K562 (cell line): ENCODE results near the gene MAGEB1. TPM values are rescaled to one million over a fixed set of nuclear protein-coding genes. Genes with fewer than 3 reads are reported as not detected.

ENCODE experiments used
- ATAC-seq: fragments of 200-7000 bp; cut with Tn5 transposase; 3 replicates; pipeline ENCODE4 v1.9.1; 2020; ENCODE audit warnings: moderate library complexity
- BruUV-seq: library from RNA; stranded (reverse); fragments of 400-500 nt; replicated peaks from 2 replicates; lab custom pipeline; 2021; lab: Mats Ljungman, UMichigan
- CTCF ChIA-PET: fragments of 300-600 bp; formaldehyde crosslinking; extraction: SDS; loops from one replicate; lab custom pipeline; 2021; ENCODE audit warnings: low intra/inter-chr PET ratio; lab: Yijun Ruan, JAX
- POLR2A ChIA-PET: fragments of 300-600, 350-650 bp; sonication (Branson Sonifier 250); formaldehyde crosslinking; extraction: SDS; loops from one replicate; lab custom pipeline; 2021; ENCODE audit warnings: antibody characterized with exemption, inconsistent platforms; lab: Yijun Ruan, JAX
- DNase-seq, 4 experiments: peaks; one replicate each; pipeline versions ENCODE4 v3.0.0 to v3.0.0-alpha.2; 2011 to 2018; ENCODE audit warnings: low spot score in 3 of 4, mixed read lengths in 3 of 4; ENCODE audit errors: extremely low read depth in 1 of 4
- FAIRE-seq: peaks from 2 replicates; lab custom pipeline; 2011; peaks lifted over from hg19 to GRCh38; lab: Jason Lieb, UNC
- H2AFZ ChIP-seq: 2 replicates; pipeline ENCODE4 v1.6.0; 2011; ENCODE audit warnings: low read depth, low read length, control low read depth, inconsistent platforms
- H3K27ac ChIP-seq: fragments of 200-600 bp; 3 replicates; pipeline ENCODE4 v1.8.0; 2011; ENCODE audit warnings: low read depth, mild to moderate bottlenecking, control low read depth, inconsistent platforms, low read length, moderate library complexity, mixed read lengths; ENCODE audit errors: extremely low read depth
- H3K27me3 ChIP-seq, 2 experiments: fragments of 300-600 bp in 1 of 2; 2 replicates in 1 of 2; 3 replicates in 1 of 2; pipeline versions ENCODE4 v1.6.0 to v1.8.0; 2011; ENCODE audit warnings: inconsistent platforms in 2 of 2, low read length in 2 of 2, mild to moderate bottlenecking in 1 of 2, mixed read lengths in 1 of 2, moderate library complexity in 1 of 2; ENCODE audit not compliant: control insufficient read depth in 2 of 2, insufficient read depth in 2 of 2
- H3K36me3 ChIP-seq: fragments of 300-600 bp; 3 replicates; pipeline ENCODE4 v1.8.0; 2011; ENCODE audit warnings: mild to moderate bottlenecking, low read length, inconsistent platforms; ENCODE audit not compliant: control insufficient read depth, insufficient read depth
- H3K4me1 ChIP-seq, 2 experiments: fragments of 200-600 bp in 1 of 2; replicated peaks in 1 of 2; 2 replicates in 1 of 2; 3 replicates in 1 of 2; pipeline versions ENCODE4 v1.5.1 to v1.8.0; 2011; ENCODE audit warnings: inconsistent platforms in 2 of 2, low read length in 2 of 2, mild to moderate bottlenecking in 1 of 2, mixed read lengths in 1 of 2, moderate library complexity in 1 of 2; ENCODE audit not compliant: control insufficient read depth in 2 of 2, insufficient read depth in 2 of 2
- H3K4me2 ChIP-seq: 2 replicates; pipeline ENCODE4 v1.6.1; 2011; ENCODE audit warnings: low read length, control low read depth, inconsistent platforms, mixed read lengths; ENCODE audit not compliant: insufficient read depth
- H3K4me3 ChIP-seq: fragments of 200-600 bp; sonication (generic), shearing (Covaris generic); 2 replicates; pipeline ENCODE4 v1.5.1; 2016; ENCODE audit warnings: control low read depth, inconsistent platforms
- H3K79me2 ChIP-seq: fragments of 200-600 bp; 3 replicates; pipeline ENCODE4 v1.8.0; 2011; ENCODE audit warnings: low read length, inconsistent platforms; ENCODE audit not compliant: control insufficient read depth, insufficient read depth
- H3K9ac ChIP-seq, 2 experiments: 2 replicates each; pipeline versions ENCODE4 v1.6.0 to v1.6.1; 2011; ENCODE audit warnings: low read depth in 2 of 2, low read length in 2 of 2, control low read depth in 1 of 2, inconsistent platforms in 1 of 2, mild to moderate bottlenecking in 1 of 2, mixed read lengths in 1 of 2; ENCODE audit not compliant: insufficient read depth in 1 of 2
- H3K9me1 ChIP-seq: one replicate; pipeline ENCODE4 v1.6.0; 2011; ENCODE audit warnings: inconsistent platforms, mild to moderate bottlenecking, low read length, moderate library complexity; ENCODE audit not compliant: control insufficient read depth, insufficient read depth
- H3K9me3 ChIP-seq: replicated peaks from 2 replicates; pipeline ENCODE4 v1.5.1; 2011; ENCODE audit warnings: low read depth, low read length, inconsistent platforms; ENCODE audit not compliant: control insufficient read depth, insufficient read depth
- H4K20me1 ChIP-seq: replicated peaks from 2 replicates; pipeline ENCODE4 v1.6.1; 2011; ENCODE audit warnings: low read length, inconsistent platforms, mixed read lengths; ENCODE audit not compliant: control insufficient read depth, insufficient read depth
- KLF1 ChIP-seq: fragments of 450-650 bp; IDR thresholded peaks from 2 replicates; pipeline ENCODE4 v1.6.1; 2016; ENCODE audit warnings: missing genetic modification characterization, missing compliant biosample characterization
- NFIX ChIP-seq: fragments of 250-450 bp; sonication (Bioruptor Pico); IDR thresholded peaks from 2 replicates; pipeline ENCODE4 v1.4.0; 2020; ENCODE audit warnings: low read depth, mild to moderate bottlenecking, moderate library complexity
- SAFB2 ChIP-seq: fragments of 200-400 bp; formaldehyde crosslinking; IDR thresholded peaks from 2 replicates; pipeline ENCODE4 v1.6.1; 2018; ENCODE audit warnings: borderline replicate concordance, low read length, low read depth, moderate library complexity; ENCODE audit not compliant: severe bottlenecking
- SMARCB1 ChIP-seq: IDR thresholded peaks from 2 replicates; pipeline ENCODE4 v1.6.1; 2011; ENCODE audit warnings: improper control_type of control experiment, low read depth; ENCODE audit not compliant: insufficient read length
- ZNF584 ChIP-seq: fragments of 200-800 bp; sonication (Bioruptor generic); IDR thresholded peaks from 2 replicates; pipeline ENCODE4 v1.6.1; 2016; ENCODE audit warnings: low read depth, mild to moderate bottlenecking, missing genetic modification characterization, missing compliant biosample characterization
- WGBS: fragments of 100-300 bp; shearing (Covaris generic); methylation state at CpG from one replicate; pipeline ENCODE4 v1.1.6; 2016; ENCODE audit warnings: low coverage, mixed read lengths; ENCODE audit not compliant: insufficient coverage; ENCODE audit errors: missing lambda C conversion rate; 5-methylcytosine and 5-hydroxymethylcytosine counted together
- in situ Hi-C: fragments of 300-500 bp; cut with MboI; formaldehyde crosslinking; loops from 4 replicates; pipeline ENCODE4 v1.15.0; 2018; ENCODE audit warnings: inconsistent platforms, mixed read lengths
- intact Hi-C: fragments of 100-400 bp; cut with micrococcal nuclease; formaldehyde crosslinking; loops from 2 replicates; pipeline ENCODE4 v1.14.2; 2022
- polyA plus RNA-seq, 8 experiments: library from polyadenylated mRNA; depleted of rRNA in 4 of 8; stranded (reverse) in 5 of 8; unstranded in 3 of 8; fragments of >200 nt; fragmentation: Nextera tagmentation in 2 of 8; fragmentation: Illumina TruSeq in 1 of 8; extraction: Ambion mirVana in 2 of 8; extraction: Trizol in 1 of 8; gene quantifications; 2 replicates each; pipeline versions ENCODE4 v1.2.1 to v1.2.3, GENCODE V29; 2011 to 2014; ENCODE audit warnings: inconsistent platforms in 1 of 8, missing spikeins in 1 of 8
- total RNA-seq, 7 experiments: library from RNA; depleted of rRNA in 6 of 7; stranded (reverse); fragments of >200 nt in 6 of 7; fragmentation: Illumina TruSeq in 2 of 7; extraction: Trizol in 2 of 7; gene quantifications; 2 replicates each; pipeline versions ENCODE4 v1.2.1 to v1.2.3, GENCODE V29; 2011 to 2021; ENCODE audit warnings: low replicate concordance in 1 of 7
- TF ChIP-seq, protein P1 (sequence below), 2 experiments: fragments of 450-650 bp in 1 of 2; sonication (generic) in 1 of 2; formaldehyde crosslinking; conservative IDR thresholded peaks; 2 replicates each; pipeline versions ENCODE4 v1.4.0 to v1.8.1; 2020 to 2022; ENCODE audit warnings: mild to moderate bottlenecking in 1 of 2, missing genetic modification reagents in 1 of 2
- TF ChIP-seq, protein P2 (sequence below): sonication (generic); formaldehyde crosslinking; IDR thresholded peaks from 2 replicates; pipeline ENCODE4 v1.8.0; 2023; ENCODE audit warnings: mild to moderate bottlenecking, missing genetic modification reagents

Gene MAGEB1
- total and polyA plus RNA-seq, 9 of the 15 experiments (the other 6 are each of a cell fraction or from before 2014, with no cell fraction given), result 32.6 to 100 (median 43.4) TPM

DNA sequence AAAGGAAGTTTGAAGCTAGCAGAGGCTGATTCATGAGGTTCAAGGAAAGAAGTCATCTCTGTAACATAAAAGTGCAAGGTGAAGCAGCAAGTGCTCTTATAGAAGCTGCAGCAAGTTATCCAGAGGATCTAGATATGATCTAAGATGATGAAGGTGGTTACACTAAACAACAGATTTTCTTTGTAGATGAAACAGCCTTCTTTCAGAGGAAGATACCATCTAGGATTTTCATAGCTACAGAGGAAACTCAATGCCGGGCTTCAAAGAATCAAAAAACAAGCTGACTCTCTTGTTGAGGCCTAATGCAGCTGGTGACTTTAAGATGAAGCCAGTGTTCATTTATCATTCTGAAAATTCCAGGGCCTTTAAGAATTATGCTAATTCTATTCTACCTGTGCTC lies 33.5 kb downstream of the MAGEB1 start:
- H3K4me2 ChIP-seq, result no peak overlapping the region
- H2AFZ ChIP-seq, result peak overlapping the region; percentile 45; the same call in 1 of the 2 replicates
- H3K9me1 ChIP-seq, result no peaks in the 10 kb centered on the region
- no peak for TF ChIP-seq NFIX (CRISPR knock-in tag)
- no peak for TF ChIP-seq SMARCB1
- TF ChIP-seq, protein P1, sequence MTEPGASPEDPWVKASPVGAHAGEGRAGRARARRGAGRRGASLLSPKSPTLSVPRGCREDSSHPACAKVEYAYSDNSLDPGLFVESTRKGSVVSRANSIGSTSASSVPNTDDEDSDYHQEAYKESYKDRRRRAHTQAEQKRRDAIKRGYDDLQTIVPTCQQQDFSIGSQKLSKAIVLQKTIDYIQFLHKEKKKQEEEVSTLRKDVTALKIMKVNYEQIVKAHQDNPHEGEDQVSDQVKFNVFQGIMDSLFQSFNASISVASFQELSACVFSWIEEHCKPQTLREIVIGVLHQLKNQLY (CRISPR knock-in tag; conservative IDR thresholded peaks at IDR 0.05), result no peak
- TF ChIP-seq, protein P2, sequence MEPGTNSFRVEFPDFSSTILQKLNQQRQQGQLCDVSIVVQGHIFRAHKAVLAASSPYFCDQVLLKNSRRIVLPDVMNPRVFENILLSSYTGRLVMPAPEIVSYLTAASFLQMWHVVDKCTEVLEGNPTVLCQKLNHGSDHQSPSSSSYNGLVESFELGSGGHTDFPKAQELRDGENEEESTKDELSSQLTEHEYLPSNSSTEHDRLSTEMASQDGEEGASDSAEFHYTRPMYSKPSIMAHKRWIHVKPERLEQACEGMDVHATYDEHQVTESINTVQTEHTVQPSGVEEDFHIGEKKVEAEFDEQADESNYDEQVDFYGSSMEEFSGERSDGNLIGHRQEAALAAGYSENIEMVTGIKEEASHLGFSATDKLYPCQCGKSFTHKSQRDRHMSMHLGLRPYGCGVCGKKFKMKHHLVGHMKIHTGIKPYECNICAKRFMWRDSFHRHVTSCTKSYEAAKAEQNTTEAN (CRISPR knock-in tag), result no peak
- TF ChIP-seq KLF1 (tag), result no peak
- no peak for TF ChIP-seq SAFB2
- no peak for TF ChIP-seq ZNF584 (CRISPR knock-in tag)
- no peaks in the 10 kb centered on the region for H3K27me3 ChIP-seq
- intact Hi-C loops (loop anchor here (5.0 kb wide), 1 partner anchor 63 kb away; the partner anchor contains the start of gene MAGEB2), in situ Hi-C loops (no loop called here)
- no peak overlapping the region for H3K4me3 ChIP-seq
- ATAC-seq, result no peak
- FAIRE-seq, result no peak
- CTCF ChIA-PET, result no interaction called here
- H3K4me1 ChIP-seq, result peaks cover 0 to 20% of the 10 kb centered on the region in 2 experiments; a peak in 2 of 5 replicates
- no TSS peak for BruUV-seq
- POLR2A ChIA-PET, result no interaction called here
- no peaks in the 10 kb centered on the region for H3K36me3 ChIP-seq
- H4K20me1 ChIP-seq, result no peaks in the 10 kb centered on the region
- no peak overlapping the region for H3K27ac ChIP-seq
- no peaks in the 10 kb centered on the region for H3K79me2 ChIP-seq
- no peaks in the 10 kb centered on the region for H3K9me3 ChIP-seq
- no peak for DNase-seq
- WGBS, result 56% methylated on average over 1 of the region's 1 CpG
- no peak overlapping the region for H3K9ac ChIP-seq
